ENCODE results near the gene UBL4A. TPM values are rescaled to one million over a fixed set of nuclear protein-coding genes. Genes with fewer than 3 reads are reported as not detected.

The UBL4A gene
- total RNA-seq, 1 experiment from 2014 or later: 139 TPM

GRCh38 chrX:154439841-154440240 is 46.6 kb downstream of the UBL4A start:
- DNase-seq (ENCODE audit: low spot score): no peak

- DNase-seq (ENCODE audit: low spot score): peak; percentile 10
Measured at GRCh38 chrX:154437971-154438893, 48.2 kb downstream of the UBL4A start.

- peak; percentile 44 for DNase-seq (ENCODE audit: low spot score)
Measured at GRCh38 chrX:154436983-154437752, 49.2 kb downstream of the UBL4A start, which contains the start of gene GDI1. Gene GDI1, plus strand, starts transcription at chrX:154437154. Its CDS starts 101 bp downstream, at chrX:154437255.

- DNase-seq (ENCODE audit: low spot score): no peak
Measured at GRCh38 chrX:154436374-154436982, 49.9 kb downstream of the UBL4A start.

GRCh38 chrX:154435171-154435733 is 51.2 kb downstream of the UBL4A start:
- DNase-seq (ENCODE audit: low spot score): no peak

- DNase-seq (ENCODE audit: low spot score): no peak
Measured at GRCh38 chrX:154434394-154435168, 51.8 kb downstream of the UBL4A start.

Other genes starting within 250 kb of the UBL4A start
- gene OPN1MW3, start 229.0 kb downstream of the UBL4A start, total RNA-seq (2014; rRNA removed; shearing (Covaris generic)): not detected in 2 replicates
- not detected in 2 replicates for gene TEX28, start 191.5 kb downstream of the UBL4A start, total RNA-seq (2014; rRNA removed; shearing (Covaris generic))
- gene TKTL1, start 190.8 kb downstream of the UBL4A start, total RNA-seq (2014; rRNA removed; shearing (Covaris generic)): not detected in 2 replicates
- 2,064 and 2,561 TPM in 2 replicates for gene FLNA, start 112.0 kb downstream of the UBL4A start, total RNA-seq (2014; rRNA removed; shearing (Covaris generic))
- gene EMD, start 107.3 kb downstream of the UBL4A start, total RNA-seq (2014; rRNA removed; shearing (Covaris generic)): 73.1 and 82.0 TPM in 2 replicates
- gene RPL10, start 88.2 kb downstream of the UBL4A start, total RNA-seq (2014; rRNA removed; shearing (Covaris generic)): 2,649 and 4,739 TPM in 2 replicates
- gene DNASE1L1, start 77.4 kb downstream of the UBL4A start, total RNA-seq (2014; rRNA removed; shearing (Covaris generic)): 65.3 and 70.8 TPM in 2 replicates
- gene TAFAZZIN, start 75.1 kb downstream of the UBL4A start, total RNA-seq (2014; rRNA removed; shearing (Covaris generic)): 29.8 and 43.7 TPM in 2 replicates
- 132 and 137 TPM in 2 replicates for gene ATP6AP1, start 57.9 kb downstream of the UBL4A start, total RNA-seq (2014; rRNA removed; shearing (Covaris generic))
- gene GDI1, start 49.5 kb downstream of the UBL4A start, total RNA-seq (2014; rRNA removed; shearing (Covaris generic)): 143 and 229 TPM in 2 replicates
- 110 and 137 TPM in 2 replicates for gene FAM50A, start 42.5 kb downstream of the UBL4A start, total RNA-seq (2014; rRNA removed; shearing (Covaris generic))
- 9.7 and 14.3 TPM in 2 replicates for gene PLXNA3, start 28.3 kb downstream of the UBL4A start, total RNA-seq (2014; rRNA removed; shearing (Covaris generic))
- 70.5 and 109 TPM in 2 replicates for gene LAGE3, start 7.3 kb downstream of the UBL4A start, total RNA-seq (2014; rRNA removed; shearing (Covaris generic))
- gene SLC10A3, start 4.0 kb upstream of the UBL4A start, total RNA-seq (2014; rRNA removed; shearing (Covaris generic)): 51.9 and 63.9 TPM in 2 replicates
- 47.1 and 47.5 TPM in 2 replicates for gene FAM3A, start 29.6 kb upstream of the UBL4A start, total RNA-seq (2014; rRNA removed; shearing (Covaris generic))
- gene G6PD, start 60.2 kb upstream of the UBL4A start, total RNA-seq (2014; rRNA removed; shearing (Covaris generic)): 102 and 112 TPM in 2 replicates
- gene IKBKG, start 61.0 kb upstream of the UBL4A start, total RNA-seq (2014; rRNA removed; shearing (Covaris generic)): 53.6 and 63.2 TPM in 2 replicates
- gene CTAG1A, start 98.5 kb upstream of the UBL4A start, total RNA-seq (2014; rRNA removed; shearing (Covaris generic)): not detected in 2 replicates
- gene CTAG1B, start 132.7 kb upstream of the UBL4A start, total RNA-seq (2014; rRNA removed; shearing (Covaris generic)): not detected in 2 replicates
- gene CTAG2, start 167.0 kb upstream of the UBL4A start, total RNA-seq (2014; rRNA removed; shearing (Covaris generic)): not detected in 2 replicates

Data from A172 (cell line).